Measurements from ENCODE around the gene IQGAP1. TPM values are rescaled to one million over a fixed set of nuclear protein-coding genes. Genes with fewer than 3 reads are reported as not detected.

IQGAP1 gene
- total and polyA plus RNA-seq, 2 of the 13 experiments (the other 11 are each of a cell fraction or from before 2014, with no cell fraction given): 29.5 to 37.9 TPM

GRCh38 chr15:90529371-90530249 is 141.6 kb downstream of the IQGAP1 start, which contains the start of gene CRTC3 (continued):
- TF ChIP-seq ZNF138 (CRISPR knock-in tag; IDR thresholded peaks at IDR 0.05; ENCODE audit: low read depth) (0 out of 2 replicates have a peak, but pooled peaks have one; percentile 33), TAF1 (CRISPR knock-in tag; IDR thresholded peaks at IDR 0.05) (0 out of 2 replicates have a peak, but pooled peaks have one; percentile 1), ZBTB40 (IDR thresholded peaks at IDR 0.05) (no peak), ZBTB40 (CRISPR knock-in tag; IDR thresholded peaks at IDR 0.05) (no peak), TMF1 (CRISPR knock-in tag; IDR thresholded peaks at IDR 0.05; ENCODE audit: low read depth) (no peak; the same call in 1 of the 2 replicates), ZNF441 (CRISPR knock-in tag; IDR thresholded peaks at IDR 0.05; ENCODE audit: borderline replicate concordance) (0 out of 2 replicates have a peak, but pooled peaks have one; percentile 20), ZNF34 (CRISPR knock-in tag; IDR thresholded peaks at IDR 0.05; ENCODE audit: borderline replicate concordance) (no peak), SPEN (CRISPR knock-in tag; IDR thresholded peaks at IDR 0.05; ENCODE audit: low read depth) (peak; percentile 25; the same call in 1 of the 2 replicates), CTCF (CRISPR knock-in tag; IDR thresholded peaks at IDR 0.05) (0 out of 2 replicates have a peak, but pooled peaks have one; percentile 27), ZNF343 (CRISPR knock-in tag; IDR thresholded peaks at IDR 0.05) (peak; percentile 24; the same call in 1 of the 2 replicates)
- TF ChIP-seq, protein P1, sequence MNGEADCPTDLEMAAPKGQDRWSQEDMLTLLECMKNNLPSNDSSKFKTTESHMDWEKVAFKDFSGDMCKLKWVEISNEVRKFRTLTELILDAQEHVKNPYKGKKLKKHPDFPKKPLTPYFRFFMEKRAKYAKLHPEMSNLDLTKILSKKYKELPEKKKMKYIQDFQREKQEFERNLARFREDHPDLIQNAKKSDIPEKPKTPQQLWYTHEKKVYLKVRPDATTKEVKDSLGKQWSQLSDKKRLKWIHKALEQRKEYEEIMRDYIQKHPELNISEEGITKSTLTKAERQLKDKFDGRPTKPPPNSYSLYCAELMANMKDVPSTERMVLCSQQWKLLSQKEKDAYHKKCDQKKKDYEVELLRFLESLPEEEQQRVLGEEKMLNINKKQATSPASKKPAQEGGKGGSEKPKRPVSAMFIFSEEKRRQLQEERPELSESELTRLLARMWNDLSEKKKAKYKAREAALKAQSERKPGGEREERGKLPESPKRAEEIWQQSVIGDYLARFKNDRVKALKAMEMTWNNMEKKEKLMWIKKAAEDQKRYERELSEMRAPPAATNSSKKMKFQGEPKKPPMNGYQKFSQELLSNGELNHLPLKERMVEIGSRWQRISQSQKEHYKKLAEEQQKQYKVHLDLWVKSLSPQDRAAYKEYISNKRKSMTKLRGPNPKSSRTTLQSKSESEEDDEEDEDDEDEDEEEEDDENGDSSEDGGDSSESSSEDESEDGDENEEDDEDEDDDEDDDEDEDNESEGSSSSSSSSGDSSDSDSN (CRISPR knock-in tag; IDR thresholded peaks at IDR 0.05): peak; percentile 82

Data from HepG2 (cell line).